SKM-1 treated with dmso at 0.1 percent for 144 hours (cell line): ENCODE measurements around the gene OSBP2.

ENCODE experiments used
- DNase-seq: peaks from one replicate; lab custom pipeline; 2025; ENCODE audit not compliant: unreplicated experiment; lab: John Stamatoyannopoulos, UW

Gene OSBP2

GRCh38 chr22:30876915-30877553 lies 182.4 kb downstream of the OSBP2 start:
- DNase-seq: no peak

- no peak for DNase-seq
These were observed 183.2 kb downstream of the OSBP2 start for GRCh38 chr22:30877662-30878515.

- no peak for DNase-seq
These were observed 184.1 kb downstream of the OSBP2 start for GRCh38 chr22:30878516-30879414.

DNA sequence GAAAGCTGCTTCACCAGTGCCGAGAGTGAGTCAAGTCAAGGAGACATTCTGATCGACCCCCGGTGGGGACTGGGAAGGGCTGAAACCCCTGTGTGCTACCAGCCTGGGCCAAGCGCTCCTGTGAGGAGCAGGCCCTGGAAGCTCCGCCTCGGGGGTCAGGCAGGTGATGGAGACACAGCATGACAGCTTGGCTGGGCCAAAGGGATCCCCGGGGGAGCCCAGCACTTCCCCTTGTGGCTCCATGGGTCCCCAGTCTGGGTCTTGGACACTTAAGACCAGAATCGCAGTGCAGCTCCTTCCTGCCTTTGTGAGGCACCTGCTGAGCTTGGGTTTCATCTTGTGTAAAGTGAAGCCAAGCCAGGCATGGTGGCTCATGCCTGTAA lies 184.7 kb downstream of the OSBP2 start:
- no peak for DNase-seq

DNA sequence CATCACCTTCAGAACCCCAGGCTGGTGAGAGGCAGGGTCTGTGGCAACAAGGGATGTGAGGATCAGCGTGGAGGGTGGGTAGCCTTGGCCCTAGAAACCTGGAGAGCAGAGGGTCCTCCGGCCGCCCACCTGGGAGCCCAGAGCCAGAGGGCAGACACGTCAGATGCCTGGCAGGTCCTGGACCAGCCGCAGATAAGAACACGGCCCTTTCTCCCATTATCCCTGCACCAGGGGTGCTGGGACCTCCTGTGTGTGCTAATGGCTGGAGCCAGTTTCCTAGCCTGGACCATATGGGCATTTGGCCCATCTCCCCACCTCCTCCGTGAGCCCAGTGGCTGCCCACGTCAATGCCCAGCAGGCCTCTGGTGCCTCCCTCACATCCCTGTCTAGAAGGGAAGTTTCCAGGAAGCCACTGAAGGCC lies 185.5 kb downstream of the OSBP2 start:
- DNase-seq: no peak

DNA sequence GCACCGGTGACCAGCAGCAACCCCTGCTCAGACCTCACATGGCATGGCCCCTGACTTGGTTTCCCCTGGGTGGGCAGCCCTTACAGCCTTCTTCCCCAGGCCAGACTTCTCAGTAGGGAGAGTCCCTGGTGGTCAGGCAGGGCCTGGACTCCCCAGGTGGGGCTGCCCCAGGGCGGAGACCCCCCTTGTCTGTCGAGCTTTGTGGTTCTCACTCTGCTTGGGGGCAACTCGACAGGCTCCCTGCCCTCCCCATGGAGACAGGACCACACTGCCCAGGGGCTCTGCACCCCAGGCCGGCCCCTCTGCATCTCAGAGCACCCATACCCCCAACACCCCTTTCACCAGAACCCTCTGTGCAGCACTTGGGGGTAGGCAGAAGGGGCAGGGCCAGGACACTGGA lies 186.2 kb downstream of the OSBP2 start:
- no peak for DNase-seq

- DNase-seq: no peak
These were observed 186.9 kb downstream of the OSBP2 start for GRCh38 chr22:30881361-30882183.

- DNase-seq: no peak
These were observed 187.6 kb downstream of the OSBP2 start for GRCh38 chr22:30882184-30882717.

DNA sequence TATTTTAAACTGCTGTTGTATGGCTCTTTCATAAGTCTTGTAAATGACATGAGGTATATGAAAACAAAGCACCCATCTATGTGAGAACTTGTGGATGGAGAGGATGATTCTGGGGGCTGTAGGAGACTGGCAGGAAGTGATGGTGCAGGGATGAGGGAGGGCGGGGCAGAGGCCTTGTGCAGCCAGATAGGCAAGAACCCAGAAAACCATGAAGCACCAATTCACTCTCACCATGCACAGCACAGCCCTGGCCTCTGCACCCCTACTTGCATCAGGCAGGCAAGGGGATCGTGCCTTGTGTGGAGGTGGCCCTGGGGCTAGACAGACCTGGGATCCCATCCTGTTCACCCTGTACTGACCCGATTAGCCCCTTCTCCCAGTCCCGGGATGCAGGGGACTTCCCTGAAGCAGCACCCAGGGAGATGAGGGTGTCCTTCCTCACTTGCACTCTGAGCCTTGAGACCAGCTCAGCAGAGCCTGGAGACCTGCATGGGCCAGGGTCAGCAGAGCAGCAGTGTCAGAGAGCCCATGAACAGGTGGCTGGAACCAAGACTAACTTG lies 188.4 kb downstream of the OSBP2 start:
- DNase-seq: no peak

GRCh38 chr22:30883586-30884145 lies 189.0 kb downstream of the OSBP2 start:
- no peak for DNase-seq

- no peak for DNase-seq
These were observed 189.7 kb downstream of the OSBP2 start for GRCh38 chr22:30884211-30885000.

- no peak for DNase-seq
These were observed 190.3 kb downstream of the OSBP2 start for GRCh38 chr22:30885001-30885366.

DNA sequence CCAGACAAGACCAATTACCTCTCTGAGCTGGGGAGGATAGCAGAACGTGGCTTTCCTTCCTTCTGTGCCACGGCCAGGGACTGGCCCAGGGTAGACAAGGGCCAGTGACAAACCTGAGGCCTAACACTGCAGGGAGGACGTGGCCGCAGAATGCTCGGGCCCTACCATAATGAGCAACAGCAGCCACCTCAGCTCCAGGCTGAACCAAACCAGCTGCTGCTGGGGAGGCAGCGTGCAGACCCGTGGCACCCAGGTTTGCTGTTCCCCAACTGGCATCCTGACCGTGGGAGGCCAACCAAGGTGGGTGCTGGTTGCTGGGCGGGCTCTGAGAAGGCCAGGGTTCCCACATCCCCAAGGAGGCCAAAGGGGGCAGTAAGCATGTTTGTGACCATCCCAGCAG lies 190.9 kb downstream of the OSBP2 start:
- DNase-seq: no peak

GRCh38 chr22:30887453-30887852 lies 192.8 kb downstream of the OSBP2 start:
- no peak for DNase-seq

DNA sequence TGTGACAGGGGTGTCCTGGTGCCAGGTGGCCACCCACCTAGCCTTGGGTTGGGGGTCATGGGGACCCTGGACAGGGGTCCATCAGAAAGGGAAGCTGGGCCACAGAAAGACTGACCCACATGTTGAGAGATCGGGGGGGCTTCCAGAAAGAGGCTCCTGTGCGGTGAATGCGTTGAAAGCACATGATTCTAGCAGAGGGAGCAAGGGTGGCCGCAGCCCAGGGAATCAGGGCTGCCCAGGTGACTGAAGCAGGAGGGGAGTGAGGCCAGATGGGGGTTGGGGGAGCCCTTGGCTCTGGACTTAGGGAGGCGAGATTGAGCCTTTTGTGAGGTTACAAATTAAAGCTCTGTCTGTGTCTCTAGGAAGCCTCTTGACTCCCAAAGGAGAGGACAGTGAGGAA lies 193.2 kb downstream of the OSBP2 start:
- DNase-seq: no peak

GRCh38 chr22:30889268-30889995 lies 194.8 kb downstream of the OSBP2 start:
- DNase-seq: no peak

DNA sequence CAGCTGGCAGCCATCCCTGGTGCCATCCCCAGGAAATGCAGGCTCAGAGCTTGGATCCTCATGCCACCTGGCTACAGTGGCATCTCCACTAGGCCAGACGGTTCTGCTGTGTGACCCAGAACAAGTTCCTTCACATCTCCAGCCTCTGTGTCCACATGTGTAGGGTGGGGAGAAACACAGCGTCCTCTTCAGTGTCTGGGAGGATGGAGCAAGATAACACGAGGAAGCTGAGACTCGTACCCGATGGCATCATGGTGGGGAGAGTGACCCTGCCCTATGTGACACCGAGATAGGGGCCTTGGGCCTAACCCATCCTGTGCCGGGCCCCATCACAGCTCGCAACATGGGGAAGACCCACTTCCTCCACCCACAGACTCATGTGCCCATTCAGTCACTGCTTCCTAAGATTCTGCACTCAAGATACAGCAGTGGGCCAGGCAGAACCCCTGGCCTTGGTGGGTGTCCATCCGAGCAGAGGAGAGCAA lies 195.4 kb downstream of the OSBP2 start:
- DNase-seq: no peak
